Neuronal stem cell (in vitro differentiated cells): ENCODE measurements around the gene TSPAN8.

ENCODE experiments used
- DNase-seq: peaks from one replicate; pipeline ENCODE4 v3.0.0-alpha.2; 2013; ENCODE audit warnings: low spot score
- H2AFZ ChIP-seq: one replicate; pipeline ENCODE4 v1.6.1; 2013; ENCODE audit warnings: mild to moderate bottlenecking, low read length, inconsistent platforms
- H2AK5ac ChIP-seq: 2 replicates; pipeline ENCODE4 v1.6.1; 2013; ENCODE audit warnings: low read depth, mild to moderate bottlenecking, inconsistent platforms, low read length, moderate library complexity, mixed read lengths
- H2BK120ac ChIP-seq: 2 replicates; pipeline ENCODE4 v1.6.1; 2013; ENCODE audit warnings: low read depth, mild to moderate bottlenecking, inconsistent platforms, low read length, moderate library complexity, mixed read lengths
- H2BK12ac ChIP-seq: one replicate; pipeline ENCODE4 v1.6.1; 2013; ENCODE audit warnings: low read length, inconsistent platforms
- H2BK15ac ChIP-seq: 2 replicates; pipeline ENCODE4 v1.6.1; 2013; ENCODE audit warnings: mild to moderate bottlenecking, low read length, inconsistent platforms, mixed read lengths
- H2BK5ac ChIP-seq: one replicate; pipeline ENCODE4 v1.6.1; 2013; ENCODE audit warnings: inconsistent platforms, mild to moderate bottlenecking, low read length, moderate library complexity
- H3K14ac ChIP-seq: one replicate; pipeline ENCODE4 v1.6.1; 2013; ENCODE audit warnings: low read length, inconsistent platforms
- H3K18ac ChIP-seq: 2 replicates; pipeline ENCODE4 v1.6.1; 2013; ENCODE audit warnings: low read length, inconsistent platforms
- H3K23ac ChIP-seq: 2 replicates; pipeline ENCODE4 v1.6.1; 2013; ENCODE audit warnings: low read depth, mild to moderate bottlenecking, mixed read lengths, low read length, inconsistent platforms; ENCODE audit not compliant: poor library complexity
- H3K27ac ChIP-seq: replicated peaks from 3 replicates; pipeline ENCODE4 v1.5.1; 2013; ENCODE audit warnings: low read length, inconsistent platforms
- H3K27me3 ChIP-seq, 3 experiments: 2 replicates each; pipeline ENCODE4 v1.6.1; 2013; ENCODE audit warnings: low read length in 3 of 3, mild to moderate bottlenecking in 2 of 3, inconsistent platforms in 1 of 3, low read depth in 1 of 3, mixed read lengths in 1 of 3, moderate library complexity in 1 of 3; ENCODE audit not compliant: control insufficient read depth in 3 of 3, insufficient read depth in 3 of 3
- H3K36me3 ChIP-seq, 2 donors: replicated peaks in 1 of 2; 2 replicates each; pipeline ENCODE4 v1.6.1; 2013; ENCODE audit warnings: low read length in 2 of 2; ENCODE audit not compliant: control insufficient read depth in 2 of 2, insufficient read depth in 2 of 2
- H3K4ac ChIP-seq: 2 replicates; pipeline ENCODE4 v1.6.1; 2013; ENCODE audit warnings: inconsistent platforms, mild to moderate bottlenecking, low read length, moderate library complexity
- H3K4me1 ChIP-seq, 2 donors: 1 replicate in 1 of 2; 2 replicates in 1 of 2; pipeline ENCODE4 v1.6.1; 2013; ENCODE audit warnings: low read length in 2 of 2, low read depth in 1 of 2; ENCODE audit not compliant: control insufficient read depth in 2 of 2, insufficient read depth in 1 of 2
- H3K4me2 ChIP-seq: one replicate; pipeline ENCODE4 v1.6.1; 2013; ENCODE audit warnings: mild to moderate bottlenecking, low read length, inconsistent platforms; ENCODE audit not compliant: insufficient read depth, poor library complexity, severe bottlenecking
- H3K4me3 ChIP-seq, 2 donors: 2 replicates each; pipeline ENCODE4 v1.5.1; 2013; ENCODE audit warnings: low read length in 2 of 2, mild to moderate bottlenecking in 2 of 2, inconsistent platforms in 1 of 2, moderate library complexity in 1 of 2
- H3K79me1 ChIP-seq: one replicate; pipeline ENCODE4 v1.6.1; 2013; ENCODE audit warnings: low read depth, mild to moderate bottlenecking, inconsistent platforms, low read length, moderate library complexity
- H3K9ac ChIP-seq: one replicate; pipeline ENCODE4 v1.6.1; 2013; ENCODE audit warnings: mild to moderate bottlenecking, low read depth, low read length, inconsistent platforms; ENCODE audit not compliant: poor library complexity
- H3K9me3 ChIP-seq, 2 donors: replicated peaks in 1 of 2; 2 replicates each; pipeline versions ENCODE3 to v1.6.1; 2013; ENCODE audit warnings: low read length in 2 of 2, mild to moderate bottlenecking in 2 of 2, inconsistent platforms in 1 of 2, low read depth in 1 of 2, mixed read lengths in 1 of 2, moderate library complexity in 1 of 2; ENCODE audit not compliant: control insufficient read depth in 2 of 2, insufficient read depth in 1 of 2
- H4K8ac ChIP-seq: one replicate; pipeline ENCODE4 v1.6.1; 2013; ENCODE audit warnings: low read depth, mild to moderate bottlenecking, inconsistent platforms, low read length, moderate library complexity
- H4K91ac ChIP-seq: one replicate; pipeline ENCODE4 v1.6.1; 2013; ENCODE audit warnings: low read length, low read depth, mild to moderate bottlenecking, inconsistent platforms; ENCODE audit not compliant: poor library complexity
- WGBS, 2 donors: extraction: QIAGEN DNeasy Blood & Tissue Kit; methylation state at CpG; one replicate each; pipeline ENCODE4 v1.1.7; 2013; ENCODE audit warnings: missing lambda C conversion rate in 2 of 2, mixed read lengths in 1 of 2; ENCODE audit not compliant: insufficient read length in 2 of 2, insufficient replicate concordance in 1 of 2; ENCODE audit errors: extremely low coverage in 2 of 2; 5-methylcytosine and 5-hydroxymethylcytosine counted together

TSPAN8 gene

DNA sequence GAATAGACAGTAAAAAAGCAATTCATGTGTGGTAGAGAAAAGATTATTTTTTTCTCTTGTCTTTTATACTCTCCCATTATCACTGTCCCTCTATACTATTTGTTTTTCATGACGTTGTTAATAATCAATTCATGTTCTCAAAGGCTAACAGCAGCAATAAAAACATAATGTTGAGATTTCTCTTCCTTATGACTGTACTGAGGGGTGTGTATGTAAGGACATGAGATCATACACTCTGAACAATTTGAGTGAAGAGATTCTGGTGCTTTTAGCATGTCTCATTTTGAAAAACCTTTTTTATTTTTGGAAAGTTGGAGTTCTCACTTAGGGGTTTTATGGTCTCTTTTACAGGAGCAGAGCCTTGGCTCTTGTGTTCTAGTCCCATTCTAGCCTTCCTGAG, 3.8 kb upstream of the TSPAN8 start:
- H3K79me1 ChIP-seq = no peaks in the 10 kb centered on the region
- no peak overlapping the region for H2BK15ac ChIP-seq
- no CpG with 5 or more reads among the region's 1 CpG for WGBS, 2 donors
- no peak overlapping the region for H3K18ac ChIP-seq
- H2AFZ ChIP-seq = no peak overlapping the region
- DNase-seq = no peak
- no peak overlapping the region for H2BK120ac ChIP-seq
- no peak overlapping the region for H3K4me3 ChIP-seq
- H4K8ac ChIP-seq = no peak overlapping the region
- no peak overlapping the region for H3K23ac ChIP-seq
- no peak overlapping the region for H2BK5ac ChIP-seq
- H3K27me3 ChIP-seq = no peaks in the 10 kb centered on the region
- H3K9me3 ChIP-seq = no peaks in the 10 kb centered on the region
- H3K4me2 ChIP-seq = no peak overlapping the region
- peaks cover 0 to 2% of the 10 kb centered on the region in 2 donors for H3K4me1 ChIP-seq
- H3K4ac ChIP-seq = no peak overlapping the region
- H3K9ac ChIP-seq = no peak overlapping the region
- no peak overlapping the region for H4K91ac ChIP-seq
- H3K27ac ChIP-seq = no peak overlapping the region
- H3K14ac ChIP-seq = no peak overlapping the region
- H2BK12ac ChIP-seq = no peak overlapping the region
- no peaks in the 10 kb centered on the region for H3K36me3 ChIP-seq
- H2AK5ac ChIP-seq = no peak overlapping the region

DNA sequence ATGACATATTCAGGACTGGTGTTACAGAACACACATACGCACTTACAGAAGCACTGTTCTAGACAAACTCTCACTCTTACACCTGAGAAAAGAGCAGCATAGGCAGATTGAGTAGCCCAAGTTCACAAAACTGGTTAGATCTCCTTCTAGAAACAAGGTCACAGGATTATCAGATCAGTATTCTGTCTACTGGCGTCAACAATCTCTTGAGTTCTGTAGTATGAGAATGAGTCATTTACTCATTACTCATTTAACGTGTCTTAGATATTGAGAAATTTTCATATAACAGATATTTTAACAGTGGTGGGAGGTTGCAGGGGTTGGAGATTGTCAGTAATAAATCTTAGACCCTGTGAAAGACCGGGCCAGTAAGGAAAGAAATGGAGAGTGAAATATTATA, 2.8 kb upstream of the TSPAN8 start:
- Histone ChIP-seq H2BK12ac (no peak overlapping the region), H3K4ac (no peak overlapping the region), H3K4me2 (no peak overlapping the region), H4K8ac (no peak overlapping the region), H3K9ac (no peak overlapping the region), H2BK120ac (no peak overlapping the region), H2AK5ac (no peak overlapping the region), H2BK5ac (no peak overlapping the region), H2AFZ (no peak overlapping the region), H3K4me3 (no peak overlapping the region), H2BK15ac (no peak overlapping the region), H3K36me3 (no peaks in the 10 kb centered on the region), H3K27me3 (no peaks in the 10 kb centered on the region), H3K18ac (no peak overlapping the region), H3K4me1 (peaks cover 0 to 2% of the 10 kb centered on the region in 2 donors), H3K27ac (no peak overlapping the region), H3K14ac (no peak overlapping the region), H3K23ac (no peak overlapping the region), H4K91ac (no peak overlapping the region), H3K79me1 (no peaks in the 10 kb centered on the region), H3K9me3 (no peaks in the 10 kb centered on the region)
- no CpG with 5 or more reads among the region's 4 CpGs for WGBS, 2 donors
- no peak for DNase-seq

DNA sequence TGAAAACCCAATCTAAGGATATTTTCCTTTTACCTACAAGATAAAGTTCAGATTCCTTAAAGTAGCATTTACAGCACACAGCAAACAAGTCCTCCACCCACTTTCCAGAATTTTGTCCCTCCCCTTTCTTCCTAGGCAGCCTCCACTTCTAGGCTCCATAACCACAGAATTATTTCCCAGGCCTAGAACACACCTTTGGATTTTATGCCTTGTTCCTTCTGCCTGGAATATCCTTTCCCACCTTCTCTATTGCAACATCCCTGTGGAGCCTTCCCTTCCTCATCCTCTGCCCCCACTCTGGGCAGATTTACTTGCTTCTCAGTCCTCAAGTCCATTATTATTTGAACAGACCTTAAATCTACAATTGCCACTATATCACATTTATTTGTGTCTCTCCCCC, 2.1 kb upstream of the TSPAN8 start:
- peaks cover 0 to 2% of the 10 kb centered on the region in 2 donors for H3K4me1 ChIP-seq
- no peak overlapping the region for H3K9ac ChIP-seq
- H4K8ac ChIP-seq = no peak overlapping the region
- H2BK12ac ChIP-seq = no peak overlapping the region
- H3K36me3 ChIP-seq = no peaks in the 10 kb centered on the region
- H2BK5ac ChIP-seq = no peak overlapping the region
- H2AFZ ChIP-seq = no peak overlapping the region
- H2AK5ac ChIP-seq = no peak overlapping the region
- H3K79me1 ChIP-seq = no peaks in the 10 kb centered on the region
- no peak for DNase-seq
- H3K9me3 ChIP-seq = no peaks in the 10 kb centered on the region
- H3K4me3 ChIP-seq = no peak overlapping the region
- no peaks in the 10 kb centered on the region for H3K27me3 ChIP-seq
- H4K91ac ChIP-seq = no peak overlapping the region
- H2BK15ac ChIP-seq = no peak overlapping the region
- no peak overlapping the region for H3K14ac ChIP-seq
- H3K4me2 ChIP-seq = no peak overlapping the region
- no peak overlapping the region for H3K18ac ChIP-seq
- no peak overlapping the region for H3K23ac ChIP-seq
- no peak overlapping the region for H3K4ac ChIP-seq
- H3K27ac ChIP-seq = no peak overlapping the region
- H2BK120ac ChIP-seq = no peak overlapping the region

DNA sequence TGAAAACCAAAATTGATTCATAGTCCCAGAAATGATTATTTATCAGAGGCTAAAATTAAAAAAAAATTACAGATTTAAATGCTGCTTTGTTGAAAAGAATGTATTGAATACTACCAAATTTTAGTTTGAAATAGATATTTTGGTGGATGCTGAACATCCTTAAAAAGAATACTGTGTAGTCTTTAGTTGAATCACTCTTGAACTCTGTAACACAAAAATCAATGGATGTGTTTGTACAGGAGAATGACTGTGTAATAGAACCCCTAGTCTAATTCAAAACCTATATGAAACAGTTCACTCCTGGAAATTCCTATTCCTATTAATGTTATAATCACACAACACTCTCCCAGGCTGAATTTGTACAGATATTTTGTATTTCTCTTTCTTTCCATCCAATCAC, 1.5 kb upstream of the TSPAN8 start:
- H3K9ac ChIP-seq = no peak overlapping the region
- no peak overlapping the region for H2AFZ ChIP-seq
- no peak overlapping the region for H3K4me3 ChIP-seq
- no peak overlapping the region for H4K8ac ChIP-seq
- H3K23ac ChIP-seq = no peak overlapping the region
- H4K91ac ChIP-seq = no peak overlapping the region
- no peak overlapping the region for H2AK5ac ChIP-seq
- no peak overlapping the region for H2BK120ac ChIP-seq
- no peak overlapping the region for H3K18ac ChIP-seq
- no peaks in the 10 kb centered on the region for H3K79me1 ChIP-seq
- no peaks in the 10 kb centered on the region for H3K36me3 ChIP-seq
- H2BK5ac ChIP-seq = no peak overlapping the region
- H3K9me3 ChIP-seq = no peaks in the 10 kb centered on the region
- no peak overlapping the region for H3K14ac ChIP-seq
- no peaks in the 10 kb centered on the region for H3K27me3 ChIP-seq
- H3K4me2 ChIP-seq = no peak overlapping the region
- H2BK15ac ChIP-seq = no peak overlapping the region
- H2BK12ac ChIP-seq = no peak overlapping the region
- no peak overlapping the region for H3K4ac ChIP-seq
- no peak overlapping the region for H3K27ac ChIP-seq
- DNase-seq = no peak
- H3K4me1 ChIP-seq = peaks cover 0 to 2% of the 10 kb centered on the region in 2 donors
